ENCODE measurements around the gene BRD1. TPM values are rescaled to one million over a fixed set of nuclear protein-coding genes. Genes with fewer than 3 reads are reported as not detected.
"Not testable (repeated sequence)": the region's sequence is repeated elsewhere in the genome, so short reads cannot be mapped to it uniquely, and the experiment has no call there.

Gene BRD1
- total RNA-seq, 1 donor from 2014 or later, result 43.2 TPM

DNA sequence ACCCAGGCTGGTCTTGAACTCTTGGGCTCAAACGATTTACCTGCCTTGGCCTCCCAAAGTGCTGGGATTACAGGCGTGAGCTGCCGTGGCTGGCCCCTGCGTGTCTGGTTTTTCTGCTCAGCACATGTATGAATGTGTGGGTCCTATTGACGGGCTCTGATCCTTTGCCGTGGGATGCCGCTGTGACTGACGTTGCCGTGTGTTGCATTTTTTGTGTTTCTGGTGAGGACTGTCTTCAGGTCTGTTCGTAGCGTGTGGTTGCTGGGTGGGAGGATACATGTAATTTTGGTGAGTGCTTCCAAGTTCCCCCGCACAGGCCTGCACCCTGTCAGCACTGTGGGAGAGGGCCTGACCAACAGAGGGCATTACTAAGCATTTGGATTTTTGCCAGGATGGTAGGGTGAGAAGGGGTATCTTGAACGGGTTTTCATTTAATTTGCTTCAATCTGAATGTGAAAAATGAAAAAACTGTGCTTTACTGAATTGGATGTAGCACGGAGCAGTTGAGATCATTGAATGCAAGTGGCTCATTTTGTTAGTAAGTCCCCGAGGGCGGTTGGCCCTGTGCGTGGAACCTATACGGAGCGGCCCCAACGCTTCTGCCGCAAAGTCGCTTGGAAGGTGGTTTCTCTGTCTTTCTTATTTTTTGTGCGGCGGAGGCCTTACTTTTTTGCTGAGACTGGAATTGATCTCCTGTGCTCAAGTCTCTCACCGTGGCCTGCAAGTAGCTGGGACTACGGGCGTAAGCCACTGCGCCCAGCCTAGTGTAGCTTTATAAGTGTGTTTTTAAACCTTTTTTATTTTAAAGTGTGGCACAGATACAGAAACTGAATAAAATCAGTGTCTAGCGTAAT lies 34.2 kb upstream of the BRD1 start:
- DNase-seq, result no peak
- Mint-ChIP-seq H3K9me3 (peaks cover 11% of the 10 kb centered on the region), H3K4me3 (no peak overlapping the region), H3K27me3 (no peaks in the 10 kb centered on the region), H3K4me1 (peaks cover 30% of the 10 kb centered on the region), H3K36me3 (ENCODE audit: low read depth) (peaks cover 28% of the 10 kb centered on the region), H3K27ac (no peak overlapping the region)
- intact Hi-C loops (cut with micrococcal nuclease), result no loop called here

- no peak overlapping the region for H3K27ac Mint-ChIP-seq
- H3K4me3 Mint-ChIP-seq, result no peak overlapping the region
- no peaks in the 10 kb centered on the region for H3K9me3 Mint-ChIP-seq
- no peaks in the 10 kb centered on the region for H3K27me3 Mint-ChIP-seq
- DNase-seq, result no peak
- peaks cover 16% of the 10 kb centered on the region for H3K36me3 Mint-ChIP-seq (ENCODE audit: low read depth)
- peaks cover 38% of the 10 kb centered on the region for H3K4me1 Mint-ChIP-seq
- intact Hi-C loops (cut with micrococcal nuclease), result no loop called here
These were observed 31.2 kb upstream of the BRD1 start for GRCh38 chr22:49858827-49859226.

DNA sequence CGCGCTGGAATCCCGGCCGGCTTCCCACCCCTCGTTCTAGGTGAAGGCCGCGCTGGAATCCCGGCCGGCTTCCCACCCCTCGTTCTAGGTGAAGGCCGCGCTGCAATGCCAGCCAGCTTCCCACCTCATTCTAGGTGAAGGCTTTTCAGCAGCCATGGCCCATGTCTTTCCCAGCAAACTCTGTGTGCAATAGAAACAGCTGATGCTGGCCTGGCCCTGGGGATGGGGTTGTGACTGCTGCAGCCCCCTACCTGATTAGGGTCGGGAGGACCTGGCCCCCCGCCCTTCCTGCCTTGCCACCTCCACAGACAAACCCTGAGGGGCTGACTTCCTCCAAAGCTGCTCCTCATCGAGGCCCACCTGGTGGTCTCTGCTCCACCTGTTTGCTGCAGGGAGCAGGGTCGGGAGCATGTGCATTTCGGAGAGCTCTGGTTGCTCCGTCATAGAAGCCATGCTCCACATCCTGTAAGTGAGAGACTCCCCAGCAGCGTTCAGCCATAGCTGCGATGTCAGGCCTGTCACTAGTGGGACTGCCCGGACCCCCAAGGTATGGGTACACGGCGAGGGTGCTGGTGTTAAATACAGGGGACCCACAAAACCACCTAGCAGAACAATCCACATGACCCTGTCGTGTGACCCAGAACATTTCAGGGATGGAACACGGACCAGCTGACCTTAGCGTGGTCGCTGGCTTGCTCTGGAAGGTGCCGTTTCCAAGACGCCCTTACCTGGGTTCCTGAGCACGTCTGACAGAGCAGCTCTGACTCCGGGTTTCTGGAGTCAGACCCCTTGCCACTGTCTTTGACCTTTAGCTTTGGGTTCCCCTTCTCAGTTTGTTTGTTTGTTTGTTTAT lies 29.3 kb upstream of the BRD1 start:
- Mint-ChIP-seq H3K27ac (no peak overlapping the region), H3K9me3 (no peaks in the 10 kb centered on the region), H3K36me3 (ENCODE audit: low read depth) (peaks cover 16% of the 10 kb centered on the region), H3K27me3 (no peaks in the 10 kb centered on the region), H3K4me1 (peaks cover 38% of the 10 kb centered on the region), H3K4me3 (no peak overlapping the region)
- intact Hi-C loops (cut with micrococcal nuclease), result no loop called here
- DNase-seq, result no peak

DNA sequence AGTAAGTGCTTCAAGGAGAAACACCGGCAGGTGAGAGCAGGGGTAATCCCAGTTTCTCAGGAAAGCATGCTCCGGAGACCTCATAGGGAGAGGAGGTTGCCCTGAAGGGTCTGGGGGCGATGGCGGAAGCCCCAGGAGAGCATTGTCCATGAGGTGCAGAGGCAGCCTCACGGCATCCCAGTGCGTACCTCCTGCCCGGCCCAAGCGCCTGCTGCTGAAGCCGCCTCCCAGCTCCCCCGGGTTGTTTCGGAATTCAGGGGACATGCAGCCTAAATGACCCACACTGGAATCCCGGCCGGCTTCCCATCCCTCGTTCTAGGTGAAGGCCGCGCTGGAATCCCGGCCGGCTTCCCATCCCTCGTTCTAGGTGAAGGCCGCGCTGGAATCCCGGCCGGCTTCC lies 28.7 kb upstream of the BRD1 start:
- intact Hi-C loops (cut with micrococcal nuclease), result no loop called here
- Mint-ChIP-seq H3K27ac (no peak overlapping the region), H3K9me3 (no peaks in the 10 kb centered on the region), H3K36me3 (ENCODE audit: low read depth) (peaks cover 16% of the 10 kb centered on the region), H3K4me1 (peaks cover 39% of the 10 kb centered on the region), H3K27me3 (no peaks in the 10 kb centered on the region), H3K4me3 (peak overlapping the region; percentile 92)
- no peak for DNase-seq

- intact Hi-C loops (cut with micrococcal nuclease), result loop anchor here (2.0 kb wide), 1 partner anchor 29 kb away; the partner anchor contains the start of gene BRD1
- DNase-seq, result peak; percentile 67
- peaks cover 14% of the 10 kb centered on the region for H3K36me3 Mint-ChIP-seq (ENCODE audit: low read depth)
- peaks cover 5% of the 10 kb centered on the region for H3K27me3 Mint-ChIP-seq
- peak overlapping the region; percentile 92 for H3K4me3 Mint-ChIP-seq
- peaks cover 39% of the 10 kb centered on the region for H3K4me1 Mint-ChIP-seq
- H3K27ac Mint-ChIP-seq, result peak overlapping the region; percentile 63
- H3K9me3 Mint-ChIP-seq, result no peaks in the 10 kb centered on the region
These were observed 27.7 kb upstream of the BRD1 start for GRCh38 chr22:49855251-49855911.

DNA sequence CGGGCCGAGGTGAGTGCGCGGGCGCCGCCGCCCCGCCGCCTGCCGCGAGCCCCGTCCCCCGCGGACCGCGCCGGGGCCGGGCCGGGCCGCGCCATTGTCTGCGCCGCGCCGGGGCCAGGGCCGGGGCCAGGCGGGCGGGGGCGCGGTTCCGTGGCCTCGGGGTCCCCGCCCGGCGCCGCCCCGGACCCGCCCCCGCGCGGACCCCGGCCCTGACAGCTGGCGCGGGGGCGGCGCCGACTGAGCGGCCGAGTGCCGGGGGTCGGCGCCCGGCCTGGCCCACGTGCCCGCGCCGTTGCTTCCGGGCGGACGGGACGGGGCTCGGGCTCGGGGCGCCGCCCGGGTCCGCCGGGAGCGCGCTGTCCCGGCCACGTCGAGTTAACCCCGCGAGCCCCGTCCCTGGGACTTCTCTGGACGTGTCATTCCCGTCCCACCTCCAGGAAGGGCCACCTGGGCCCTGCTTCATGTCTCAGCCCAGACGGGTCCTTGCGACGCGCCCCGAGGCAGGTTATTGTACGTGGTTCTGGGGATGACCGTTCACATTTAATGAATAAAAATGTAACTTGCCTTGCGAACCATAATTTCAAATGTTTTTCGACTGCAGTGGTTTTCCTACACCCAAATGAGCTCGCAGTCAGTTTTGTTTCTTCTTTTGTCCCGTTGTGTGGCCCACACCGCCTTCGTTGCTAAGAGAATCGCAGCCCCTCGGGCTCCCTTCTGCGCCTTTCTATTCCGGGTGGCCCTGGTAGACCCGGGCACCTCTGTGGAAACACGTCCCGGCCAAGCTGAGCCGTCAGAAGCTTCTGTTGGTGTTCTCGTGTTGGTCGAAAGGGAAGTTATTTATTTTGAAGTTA lies 26.5 kb upstream of the BRD1 start:
- peak; percentile 77 for DNase-seq
- Mint-ChIP-seq H3K4me1 (peaks cover 39% of the 10 kb centered on the region), H3K4me3 (peak overlapping the region; percentile 92), H3K9me3 (no peaks in the 10 kb centered on the region), H3K36me3 (ENCODE audit: low read depth) (peaks cover 14% of the 10 kb centered on the region), H3K27ac (peak overlapping the region; percentile 94), H3K27me3 (peaks cover 5% of the 10 kb centered on the region)
- intact Hi-C loops (cut with micrococcal nuclease), result loop anchor here (1.0 to 5.0 kb wide), 4 partner anchors 15 to 108 kb away; partner anchors contain the start of genes ALG12, BRD1, CRELD2 and PIM3

- H3K27ac Mint-ChIP-seq, result peak within 1 kb of the TSS; percentile 94
- peaks cover 34% of the 10 kb centered on the region for H3K4me1 Mint-ChIP-seq
- H3K4me3 Mint-ChIP-seq, result peak within 1 kb of the TSS; percentile 92
- no peaks in the 10 kb centered on the region for H3K9me3 Mint-ChIP-seq
- peaks cover 12% of the 10 kb centered on the region for H3K36me3 Mint-ChIP-seq (ENCODE audit: low read depth)
- H3K27me3 Mint-ChIP-seq, result peaks cover 5% of the 10 kb centered on the region
- peak; percentile 100 for DNase-seq
- intact Hi-C loops (cut with micrococcal nuclease), result loop anchor here (1.0 to 5.0 kb wide), 3 partner anchors 14 to 109 kb away; partner anchors contain the start of genes ALG12, CRELD2 and PIM3
These were observed 25.5 kb upstream of the BRD1 start, which contains the start of gene ZBED4 for GRCh38 chr22:49852898-49853894. Gene ZBED4 (plus strand): TSS chr22:49853844. CDS start chr22:49883663, 29,819 bp downstream.

DNA sequence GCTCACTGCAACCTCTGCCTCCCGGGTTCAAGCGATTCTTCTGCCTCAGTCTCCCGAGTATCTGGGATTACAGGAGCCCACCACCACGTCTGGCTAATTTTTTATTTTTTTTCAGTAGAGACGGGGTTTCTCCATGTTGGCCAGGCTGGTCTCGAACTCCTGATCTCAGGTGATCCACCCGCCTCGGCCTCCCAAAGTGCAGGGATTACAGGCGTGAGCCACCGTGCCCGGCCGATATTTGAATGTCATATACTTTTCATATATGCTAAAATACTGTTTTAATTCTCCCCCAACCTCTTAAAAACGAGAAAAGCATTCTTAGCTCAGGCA lies 24.9 kb upstream of the BRD1 start:
- peak overlapping the region; percentile 67 for H3K27ac Mint-ChIP-seq
- H3K27me3 Mint-ChIP-seq, result peaks cover 10% of the 10 kb centered on the region
- peak overlapping the region; percentile 77 for H3K4me3 Mint-ChIP-seq
- not testable (repeated sequence) for H3K36me3 Mint-ChIP-seq (ENCODE audit: low read depth); DNase-seq; H3K9me3 Mint-ChIP-seq
- intact Hi-C loops (cut with micrococcal nuclease), result loop anchor here (5.0 kb wide), 1 partner anchor 110 kb away; the partner anchor contains the start of gene PIM3
- peaks cover 33% of the 10 kb centered on the region for H3K4me1 Mint-ChIP-seq

GRCh38 chr22:49850959-49851802 lies 23.5 kb upstream of the BRD1 start:
- intact Hi-C loops (cut with micrococcal nuclease), result loop anchor here (5.0 kb wide), 1 partner anchor 111 kb away; the partner anchor contains the start of gene PIM3
- Mint-ChIP-seq H3K4me3 (peak overlapping the region; percentile 64), H3K27me3 (peaks cover 22% of the 10 kb centered on the region), H3K9me3 (no peaks in the 10 kb centered on the region), H3K27ac (peak overlapping the region; percentile 63), H3K36me3 (ENCODE audit: low read depth) (peaks cover 8% of the 10 kb centered on the region), H3K4me1 (peaks cover 30% of the 10 kb centered on the region)
- peak; percentile 64 for DNase-seq

- H3K27ac Mint-ChIP-seq, result no peak overlapping the region
- peak overlapping the region; percentile 64 for H3K4me3 Mint-ChIP-seq
- H3K27me3 Mint-ChIP-seq, result peaks cover 29% of the 10 kb centered on the region
- peak; percentile 57 for DNase-seq
- intact Hi-C loops (cut with micrococcal nuclease), result loop anchor here (5.0 kb wide), 1 partner anchor 112 kb away; the partner anchor contains the start of gene PIM3
- H3K4me1 Mint-ChIP-seq, result peaks cover 22% of the 10 kb centered on the region
- peaks cover 3% of the 10 kb centered on the region for H3K36me3 Mint-ChIP-seq (ENCODE audit: low read depth)
- no peaks in the 10 kb centered on the region for H3K9me3 Mint-ChIP-seq
These were observed 22.6 kb upstream of the BRD1 start for GRCh38 chr22:49850021-49850911.
